Activated CD8-positive, alpha-beta T cell treated with anti-CD3 and anti-CD28 coated beads for 36 hours (primary cell): ENCODE measurements around the gene YY1. TPM values are rescaled to one million over a fixed set of nuclear protein-coding genes. Genes with fewer than 3 reads are reported as not detected.
"Not testable (repeated sequence)": the region's sequence is repeated elsewhere in the genome, so short reads cannot be mapped to it uniquely, and the experiment has no call there.

Experiments
- ATAC-seq: fragments of 200-7000 bp; cut with Tn5 transposase; one replicate; pipeline ENCODE4 v1.10.0; 2021; ENCODE audit warnings: mild to moderate bottlenecking, moderate library complexity
- CTCF ChIA-PET: fragments of 350-600 bp; sonication (Branson Sonifier 250); formaldehyde crosslinking; loops from one replicate; lab custom pipeline; 2021; ENCODE audit warnings: antibody characterized with exemption; lab: Charles Lee
- POLR2A ChIA-PET: fragments of 350-600 bp; sonication (Branson Sonifier 250); formaldehyde crosslinking; loops from one replicate; lab custom pipeline; 2021; ENCODE audit warnings: antibody characterized with exemption; lab: Charles Lee
- DNase-seq: peaks from one replicate; pipeline ENCODE4 v3.0.0-alpha.2; 2020
- H3K27ac Mint-ChIP-seq: one replicate; pipeline ENCODE4 v1.8.0; 2021; ENCODE audit warnings: mild to moderate bottlenecking, mixed read lengths
- H3K27me3 Mint-ChIP-seq: one replicate; pipeline ENCODE4 v1.8.0; 2021; ENCODE audit warnings: mixed read lengths
- H3K36me3 Mint-ChIP-seq: one replicate; pipeline ENCODE4 v1.8.0; 2021; ENCODE audit warnings: low read depth, mixed read lengths
- H3K4me1 Mint-ChIP-seq: one replicate; pipeline ENCODE4 v1.8.0; 2021; ENCODE audit warnings: low read depth, mixed read lengths
- H3K4me3 Mint-ChIP-seq: one replicate; pipeline ENCODE4 v1.8.0; 2021; ENCODE audit warnings: mild to moderate bottlenecking, moderate library complexity, mixed read lengths
- H3K9me3 Mint-ChIP-seq: one replicate; pipeline ENCODE4 v1.8.0; 2021; ENCODE audit warnings: mixed read lengths
- CTCF ChIP-seq: fragments of 200-600 bp; IDR thresholded peaks from one replicate; pipeline ENCODE4 v1.8.0; 2022; ENCODE audit warnings: antibody characterized with exemption, mild to moderate bottlenecking
- intact Hi-C: fragments of 100-400 bp; cut with micrococcal nuclease; formaldehyde crosslinking; loops from one replicate; pipeline ENCODE4 v1.10.0; 2022
- total RNA-seq, 2 experiments: library from RNA; stranded (reverse); gene quantifications; one replicate each; pipeline ENCODE4 v1.2.3, GENCODE V29; 2021

Gene YY1
- total RNA-seq, 2 experiments from 2014 or later, result 105 TPM

- ChIA-PET CTCF (interaction anchor here (0.6 to 5.2 kb wide), 6 partner anchors 8 to 65 kb away, joined by 3 to 39 read pairs (median 4); no protein-coding TSS in a partner anchor), POLR2A (interaction anchor here (1.1 to 1.3 kb wide), 2 partner anchors 91 to 93 kb away, joined by 3 to 6 read pairs; a partner anchor contains a TSS)
- Mint-ChIP-seq H3K27ac (no peak overlapping the region), H3K4me1 (peaks cover 29% of the 10 kb centered on the region), H3K36me3 (peaks cover 13% of the 10 kb centered on the region), H3K4me3 (no peak overlapping the region), H3K27me3 (no peaks in the 10 kb centered on the region), H3K9me3 (no peaks in the 10 kb centered on the region)
- DNase-seq (no peak), ATAC-seq (no peak)
- no peak for TF ChIP-seq CTCF
- intact Hi-C loops, result no loop called here
Observed at GRCh38 chr14:100282766-100283419, 43.9 kb downstream of the YY1 start.

GRCh38 chr14:100283436-100283835 is 44.5 kb downstream of the YY1 start:
- H3K4me3 Mint-ChIP-seq, H3K27ac Mint-ChIP-seq, H3K9me3 Mint-ChIP-seq, DNase-seq, intact Hi-C loops, H3K27me3 Mint-ChIP-seq, ATAC-seq: not testable (repeated sequence)
- POLR2A ChIA-PET, result interaction anchor here (1.1 to 1.3 kb wide), 2 partner anchors 91 to 92 kb away, joined by 3 to 6 read pairs; a partner anchor contains a TSS
- Mint-ChIP-seq H3K36me3 (peaks cover 11% of the 10 kb centered on the region), H3K4me1 (peaks cover 24% of the 10 kb centered on the region)
- CTCF ChIA-PET, result interaction anchor here (0.6 to 5.2 kb wide), 7 partner anchors 9 to 65 kb away, joined by 3 to 39 read pairs (median 6); no protein-coding TSS in a partner anchor

GRCh38 chr14:100283984-100284881 is 45.3 kb downstream of the YY1 start:
- peaks cover 16% of the 10 kb centered on the region for H3K4me1 Mint-ChIP-seq
- H3K27ac Mint-ChIP-seq, result peak overlapping the region; percentile 55
- peaks cover 5% of the 10 kb centered on the region for H3K36me3 Mint-ChIP-seq
- H3K4me3 Mint-ChIP-seq, result peak overlapping the region; percentile 58
- ATAC-seq (no peak), DNase-seq (no peak)
- H3K27me3 Mint-ChIP-seq, result no peaks in the 10 kb centered on the region
- POLR2A ChIA-PET, result interaction anchor here (0.7 to 1.3 kb wide), 6 partner anchors 9 to 91 kb away, joined by 3 to 6 read pairs (median 3); a partner anchor contains a TSS
- CTCF ChIA-PET, result interaction anchor here (0.6 to 5.2 kb wide), 20 partner anchors 10 to 128 kb away, joined by 3 to 39 read pairs (median 4); no protein-coding TSS in a partner anchor
- no peak for TF ChIP-seq CTCF
- intact Hi-C loops, result no loop called here
- no peaks in the 10 kb centered on the region for H3K9me3 Mint-ChIP-seq

- Mint-ChIP-seq H3K4me1 (peaks cover 12% of the 10 kb centered on the region), H3K36me3 (peaks cover 5% of the 10 kb centered on the region), H3K27ac (peak overlapping the region; percentile 63), H3K4me3 (peak overlapping the region; percentile 58), H3K27me3 (no peaks in the 10 kb centered on the region), H3K9me3 (no peaks in the 10 kb centered on the region)
- peak; percentile 100 for TF ChIP-seq CTCF
- ATAC-seq (peak; percentile 95), DNase-seq (peak; percentile 77)
- ChIA-PET POLR2A (interaction anchor here (1.0 to 1.8 kb wide), 8 partner anchors 8 to 216 kb away, joined by 3 to 5 read pairs (median 4); a partner anchor contains a TSS), CTCF (interaction anchor here (0.6 to 5.2 kb wide), 34 partner anchors 9 to 129 kb away, joined by 3 to 39 read pairs (median 4); a partner anchor contains a TSS)
- intact Hi-C loops, result no loop called here
Observed at GRCh38 chr14:100285021-100285912, 46.3 kb downstream of the YY1 start.
